K562 (cell line): ENCODE measurements around the gene ZBP1. TPM values are rescaled to one million over a fixed set of nuclear protein-coding genes. Genes with fewer than 3 reads are reported as not detected.

Experiments used
- ATAC-seq: fragments of 200-7000 bp; cut with Tn5 transposase; 3 replicates; pipeline ENCODE4 v1.9.1; 2020; ENCODE audit warnings: moderate library complexity
- BruUV-seq: library from RNA; stranded (reverse); fragments of 400-500 nt; replicated peaks from 2 replicates; lab custom pipeline; 2021; lab: Mats Ljungman, UMichigan
- CTCF ChIA-PET: fragments of 300-600 bp; formaldehyde crosslinking; extraction: SDS; loops from one replicate; lab custom pipeline; 2021; ENCODE audit warnings: low intra/inter-chr PET ratio; lab: Yijun Ruan, JAX
- POLR2A ChIA-PET: fragments of 300-600, 350-650 bp; sonication (Branson Sonifier 250); formaldehyde crosslinking; extraction: SDS; loops from one replicate; lab custom pipeline; 2021; ENCODE audit warnings: antibody characterized with exemption, inconsistent platforms; lab: Yijun Ruan, JAX
- DNase-seq, 4 experiments: peaks; one replicate each; pipeline versions ENCODE4 v3.0.0 to v3.0.0-alpha.2; 2011 to 2018; ENCODE audit warnings: low spot score in 3 of 4, mixed read lengths in 3 of 4; ENCODE audit errors: extremely low read depth in 1 of 4
- FAIRE-seq: peaks from 2 replicates; lab custom pipeline; 2011; peaks lifted over from hg19 to GRCh38; lab: Jason Lieb, UNC
- H2AFZ ChIP-seq: 2 replicates; pipeline ENCODE4 v1.6.0; 2011; ENCODE audit warnings: low read depth, low read length, control low read depth, inconsistent platforms
- H3K27ac ChIP-seq: fragments of 200-600 bp; 3 replicates; pipeline ENCODE4 v1.8.0; 2011; ENCODE audit warnings: low read depth, mild to moderate bottlenecking, control low read depth, inconsistent platforms, low read length, moderate library complexity, mixed read lengths; ENCODE audit errors: extremely low read depth
- H3K27me3 ChIP-seq, 2 experiments: fragments of 300-600 bp in 1 of 2; 2 replicates in 1 of 2; 3 replicates in 1 of 2; pipeline versions ENCODE4 v1.6.0 to v1.8.0; 2011; ENCODE audit warnings: inconsistent platforms in 2 of 2, low read length in 2 of 2, mild to moderate bottlenecking in 1 of 2, mixed read lengths in 1 of 2, moderate library complexity in 1 of 2; ENCODE audit not compliant: control insufficient read depth in 2 of 2, insufficient read depth in 2 of 2
- H3K36me3 ChIP-seq: fragments of 300-600 bp; 3 replicates; pipeline ENCODE4 v1.8.0; 2011; ENCODE audit warnings: mild to moderate bottlenecking, low read length, inconsistent platforms; ENCODE audit not compliant: control insufficient read depth, insufficient read depth
- H3K4me1 ChIP-seq, 2 experiments: fragments of 200-600 bp in 1 of 2; replicated peaks in 1 of 2; 2 replicates in 1 of 2; 3 replicates in 1 of 2; pipeline versions ENCODE4 v1.5.1 to v1.8.0; 2011; ENCODE audit warnings: inconsistent platforms in 2 of 2, low read length in 2 of 2, mild to moderate bottlenecking in 1 of 2, mixed read lengths in 1 of 2, moderate library complexity in 1 of 2; ENCODE audit not compliant: control insufficient read depth in 2 of 2, insufficient read depth in 2 of 2
- H3K4me2 ChIP-seq: 2 replicates; pipeline ENCODE4 v1.6.1; 2011; ENCODE audit warnings: low read length, control low read depth, inconsistent platforms, mixed read lengths; ENCODE audit not compliant: insufficient read depth
- H3K4me3 ChIP-seq: fragments of 200-600 bp; sonication (generic), shearing (Covaris generic); 2 replicates; pipeline ENCODE4 v1.5.1; 2016; ENCODE audit warnings: control low read depth, inconsistent platforms
- H3K79me2 ChIP-seq: fragments of 200-600 bp; 3 replicates; pipeline ENCODE4 v1.8.0; 2011; ENCODE audit warnings: low read length, inconsistent platforms; ENCODE audit not compliant: control insufficient read depth, insufficient read depth
- H3K9ac ChIP-seq, 2 experiments: 2 replicates each; pipeline versions ENCODE4 v1.6.0 to v1.6.1; 2011; ENCODE audit warnings: low read depth in 2 of 2, low read length in 2 of 2, control low read depth in 1 of 2, inconsistent platforms in 1 of 2, mild to moderate bottlenecking in 1 of 2, mixed read lengths in 1 of 2; ENCODE audit not compliant: insufficient read depth in 1 of 2
- H3K9me1 ChIP-seq: one replicate; pipeline ENCODE4 v1.6.0; 2011; ENCODE audit warnings: inconsistent platforms, mild to moderate bottlenecking, low read length, moderate library complexity; ENCODE audit not compliant: control insufficient read depth, insufficient read depth
- H3K9me3 ChIP-seq: replicated peaks from 2 replicates; pipeline ENCODE4 v1.5.1; 2011; ENCODE audit warnings: low read depth, low read length, inconsistent platforms; ENCODE audit not compliant: control insufficient read depth, insufficient read depth
- H4K20me1 ChIP-seq: replicated peaks from 2 replicates; pipeline ENCODE4 v1.6.1; 2011; ENCODE audit warnings: low read length, inconsistent platforms, mixed read lengths; ENCODE audit not compliant: control insufficient read depth, insufficient read depth
- BACH1 ChIP-seq: fragments of 200-800 bp; sonication (Bioruptor generic); IDR thresholded peaks from 2 replicates; pipeline ENCODE4 v1.6.1; 2016; ENCODE audit warnings: missing genetic modification characterization, missing compliant biosample characterization
- BMI1 ChIP-seq: fragments of 150-350 bp; IDR thresholded peaks from 2 replicates; pipeline ENCODE4 v1.6.1; 2014; ENCODE audit warnings: low read length
- EWSR1 ChIP-seq: fragments of 450-650 bp; IDR thresholded peaks from 2 replicates; pipeline ENCODE4 v1.6.1; 2018; ENCODE audit warnings: borderline replicate concordance, mild to moderate bottlenecking, low read depth, moderate library complexity; ENCODE audit not compliant: partially characterized antibody
- MCM5 ChIP-seq: fragments of 450-650 bp; IDR thresholded peaks from 2 replicates; pipeline ENCODE4 v1.6.1; 2016; ENCODE audit warnings: low read depth
- NBN ChIP-seq: fragments of 450-650 bp; IDR thresholded peaks from 2 replicates; pipeline ENCODE4 v1.6.1; 2016; ENCODE audit warnings: low read depth, mild to moderate bottlenecking
- PURB ChIP-seq: sonication (generic); formaldehyde crosslinking; IDR thresholded peaks from 2 replicates; pipeline ENCODE4 v1.9.0; 2021; ENCODE audit warnings: low read depth, mild to moderate bottlenecking, missing genetic modification reagents
- ZNF318 ChIP-seq, 2 experiments: fragments of 450-650 bp; IDR thresholded peaks; 2 replicates each; pipeline ENCODE4 v1.6.1; 2016; ENCODE audit warnings: mild to moderate bottlenecking in 2 of 2, borderline replicate concordance in 1 of 2, low read depth in 1 of 2, moderate library complexity in 1 of 2
- WGBS: fragments of 100-300 bp; shearing (Covaris generic); methylation state at CpG from one replicate; pipeline ENCODE4 v1.1.6; 2016; ENCODE audit warnings: low coverage, mixed read lengths; ENCODE audit not compliant: insufficient coverage; ENCODE audit errors: missing lambda C conversion rate; 5-methylcytosine and 5-hydroxymethylcytosine counted together
- in situ Hi-C: fragments of 300-500 bp; cut with MboI; formaldehyde crosslinking; loops from 4 replicates; pipeline ENCODE4 v1.15.0; 2018; ENCODE audit warnings: inconsistent platforms, mixed read lengths
- intact Hi-C: fragments of 100-400 bp; cut with micrococcal nuclease; formaldehyde crosslinking; loops from 2 replicates; pipeline ENCODE4 v1.14.2; 2022
- polyA plus RNA-seq, 8 experiments: library from polyadenylated mRNA; depleted of rRNA in 4 of 8; stranded (reverse) in 5 of 8; unstranded in 3 of 8; fragments of >200 nt; fragmentation: Nextera tagmentation in 2 of 8; fragmentation: Illumina TruSeq in 1 of 8; extraction: Ambion mirVana in 2 of 8; extraction: Trizol in 1 of 8; gene quantifications; 2 replicates each; pipeline versions ENCODE4 v1.2.1 to v1.2.3, GENCODE V29; 2011 to 2014; ENCODE audit warnings: inconsistent platforms in 1 of 8, missing spikeins in 1 of 8
- total RNA-seq, 7 experiments: library from RNA; depleted of rRNA in 6 of 7; stranded (reverse); fragments of >200 nt in 6 of 7; fragmentation: Illumina TruSeq in 2 of 7; extraction: Trizol in 2 of 7; gene quantifications; 2 replicates each; pipeline versions ENCODE4 v1.2.1 to v1.2.3, GENCODE V29; 2011 to 2021; ENCODE audit warnings: low replicate concordance in 1 of 7
- TF ChIP-seq, protein P1 (sequence below): fragments of 450-650 bp; IDR thresholded peaks from 2 replicates; pipeline ENCODE4 v1.6.1; 2018; ENCODE audit not compliant: partially characterized antibody
- TF ChIP-seq, protein P2 (sequence below): fragments of 250-450 bp; sonication (Bioruptor Pico); IDR thresholded peaks from 2 replicates; pipeline ENCODE4 v1.5.0; 2021

The ZBP1 gene
- total and polyA plus RNA-seq, 9 of the 15 experiments (the other 6 are each of a cell fraction or from before 2014, with no cell fraction given) = not detected

GRCh38 chr20:57663241-57663640 lies 43.0 kb upstream of the ZBP1 start:
- H3K79me2 ChIP-seq = no peaks in the 10 kb centered on the region
- 0% methylated on average over 7 of the region's 9 CpGs for WGBS
- peaks cover 26 to 97% of the 10 kb centered on the region in 2 experiments; a peak in 4 of 5 replicates for H3K27me3 ChIP-seq
- TF ChIP-seq, protein P1, sequence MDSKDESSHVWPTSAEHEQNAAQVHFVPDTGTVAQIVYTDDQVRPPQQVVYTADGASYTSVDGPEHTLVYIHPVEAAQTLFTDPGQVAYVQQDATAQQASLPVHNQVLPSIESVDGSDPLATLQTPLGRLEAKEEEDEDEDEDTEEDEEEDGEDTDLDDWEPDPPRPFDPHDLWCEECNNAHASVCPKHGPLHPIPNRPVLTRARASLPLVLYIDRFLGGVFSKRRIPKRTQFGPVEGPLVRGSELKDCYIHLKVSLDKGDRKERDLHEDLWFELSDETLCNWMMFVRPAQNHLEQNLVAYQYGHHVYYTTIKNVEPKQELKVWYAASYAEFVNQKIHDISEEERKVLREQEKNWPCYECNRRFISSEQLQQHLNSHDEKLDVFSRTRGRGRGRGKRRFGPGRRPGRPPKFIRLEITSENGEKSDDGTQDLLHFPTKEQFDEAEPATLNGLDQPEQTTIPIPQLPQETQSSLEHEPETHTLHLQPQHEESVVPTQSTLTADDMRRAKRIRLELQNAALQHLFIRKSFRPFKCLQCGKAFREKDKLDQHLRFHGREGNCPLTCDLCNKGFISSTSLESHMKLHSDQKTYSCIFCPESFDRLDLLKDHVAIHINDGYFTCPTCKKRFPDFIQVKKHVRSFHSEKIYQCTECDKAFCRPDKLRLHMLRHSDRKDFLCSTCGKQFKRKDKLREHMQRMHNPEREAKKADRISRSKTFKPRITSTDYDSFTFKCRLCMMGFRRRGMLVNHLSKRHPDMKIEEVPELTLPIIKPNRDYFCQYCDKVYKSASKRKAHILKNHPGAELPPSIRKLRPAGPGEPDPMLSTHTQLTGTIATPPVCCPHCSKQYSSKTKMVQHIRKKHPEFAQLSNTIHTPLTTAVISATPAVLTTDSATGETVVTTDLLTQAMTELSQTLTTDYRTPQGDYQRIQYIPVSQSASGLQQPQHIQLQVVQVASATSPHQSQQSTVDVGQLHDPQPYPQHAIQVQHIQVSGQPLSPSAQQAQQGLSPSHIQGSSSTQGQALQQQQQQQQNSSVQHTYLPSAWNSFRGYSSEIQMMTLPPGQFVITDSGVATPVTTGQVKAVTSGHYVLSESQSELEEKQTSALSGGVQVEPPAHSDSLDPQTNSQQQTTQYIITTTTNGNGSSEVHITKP = no peak
- TF ChIP-seq BACH1 (tag) = no peak
- no peak for TF ChIP-seq NBN
- no peak for TF ChIP-seq PURB
- TF ChIP-seq ZNF318 (IDR thresholded peaks at IDR 0.05; ENCODE audit: borderline replicate concordance in 1 of 2, low read depth in 1 of 2) = no peak
- TF ChIP-seq BMI1 = no peak
- no peak for TF ChIP-seq EWSR1
- TF ChIP-seq MCM5 = no peak
- TF ChIP-seq, protein P2, sequence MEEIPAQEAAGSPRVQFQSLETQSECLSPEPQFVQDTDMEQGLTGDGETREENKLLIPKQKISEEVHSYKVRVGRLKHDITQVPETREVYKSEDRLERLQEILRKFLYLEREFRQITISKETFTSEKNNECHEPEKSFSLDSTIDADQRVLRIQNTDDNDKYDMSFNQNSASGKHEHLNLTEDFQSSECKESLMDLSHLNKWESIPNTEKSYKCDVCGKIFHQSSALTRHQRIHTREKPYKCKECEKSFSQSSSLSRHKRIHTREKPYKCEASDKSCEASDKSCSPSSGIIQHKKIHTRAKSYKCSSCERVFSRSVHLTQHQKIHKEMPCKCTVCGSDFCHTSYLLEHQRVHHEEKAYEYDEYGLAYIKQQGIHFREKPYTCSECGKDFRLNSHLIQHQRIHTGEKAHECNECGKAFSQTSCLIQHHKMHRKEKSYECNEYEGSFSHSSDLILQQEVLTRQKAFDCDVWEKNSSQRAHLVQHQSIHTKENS (CRISPR knock-in tag) = no peak
- H3K36me3 ChIP-seq = no peaks in the 10 kb centered on the region
- DNase-seq (no peak), FAIRE-seq (no peak), ATAC-seq (no peak)
- H3K4me1 ChIP-seq = peaks cover 0 to 2% of the 10 kb centered on the region in 2 experiments; a peak in 1 of 5 replicates
- no peaks in the 10 kb centered on the region for H3K9me3 ChIP-seq
- H3K27ac ChIP-seq = no peak overlapping the region
- H3K4me2 ChIP-seq = no peak overlapping the region
- no peaks in the 10 kb centered on the region for H3K9me1 ChIP-seq
- in situ Hi-C loops (no loop called here), intact Hi-C loops (no loop called here)
- POLR2A ChIA-PET = no interaction called here
- no peak overlapping the region for H2AFZ ChIP-seq
- BruUV-seq = no TSS peak
- peaks cover 5% of the 10 kb centered on the region; the same call in 1 of the 2 replicates for H4K20me1 ChIP-seq
- CTCF ChIA-PET = no interaction called here
- no peak overlapping the region for H3K9ac ChIP-seq
- H3K4me3 ChIP-seq = no peak overlapping the region
